Stimulated activated CD8-positive, alpha-beta memory T cell treated with anti-CD3 and anti-CD28 coated beads, Interleukin-4, amount 100 ng/mL, for 4 hours (primary cell): ENCODE data around the gene ARFGAP3.
"Not testable (repeated sequence)": the region's sequence is repeated elsewhere in the genome, so short reads cannot be mapped to it uniquely, and the experiment has no call there.

Experiments
- DNase-seq, 2 donors: peaks; one replicate each; pipeline ENCODE4 v3.0.0-alpha.2; 2020; ENCODE audit warnings: low read depth in 2 of 2, low spot score in 1 of 2

The ARFGAP3 gene

DNA sequence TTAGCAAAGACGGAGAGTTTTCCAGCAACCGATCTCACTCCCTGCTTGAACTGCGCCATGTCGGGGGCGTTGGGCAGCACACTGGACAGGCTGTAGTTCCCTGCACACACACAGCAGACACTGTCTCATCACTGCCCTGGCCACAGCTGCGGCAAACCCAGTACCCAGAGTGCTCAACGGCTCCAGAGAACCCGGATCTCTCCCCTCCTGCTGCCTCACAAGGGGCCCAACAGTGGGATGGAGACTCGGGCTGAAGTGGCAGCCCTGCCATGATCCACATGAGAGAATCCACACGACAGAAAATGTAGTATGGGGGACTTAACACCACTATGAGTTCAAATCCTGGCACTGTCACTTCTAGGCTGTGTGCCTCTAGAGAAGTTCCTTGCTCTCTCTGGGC is 58.0 kb downstream of the ARFGAP3 start:
- no peak for DNase-seq

GRCh38 chr22:42797011-42797410 is 60.1 kb downstream of the ARFGAP3 start:
- DNase-seq, result no peak

DNA sequence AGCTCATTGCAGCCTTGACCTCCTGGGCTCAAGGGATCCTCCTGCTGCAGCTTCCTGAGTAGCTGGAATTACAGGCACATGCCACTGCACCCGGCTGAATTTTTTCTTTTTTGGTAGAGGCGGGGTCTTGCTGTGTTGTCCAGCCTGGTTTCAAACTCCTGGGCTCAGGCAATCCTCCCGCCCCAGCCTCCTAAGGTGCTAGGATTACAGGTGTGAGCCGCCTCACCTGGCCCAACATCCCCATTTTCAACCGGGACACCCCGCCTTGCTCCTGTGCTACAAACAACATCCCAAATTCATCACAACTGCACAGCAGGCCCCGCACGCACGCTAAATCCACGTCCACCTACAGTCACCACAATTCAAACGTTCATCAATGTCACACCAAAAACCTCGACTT is 61.0 kb downstream of the ARFGAP3 start:
- no peak for DNase-seq

DNA sequence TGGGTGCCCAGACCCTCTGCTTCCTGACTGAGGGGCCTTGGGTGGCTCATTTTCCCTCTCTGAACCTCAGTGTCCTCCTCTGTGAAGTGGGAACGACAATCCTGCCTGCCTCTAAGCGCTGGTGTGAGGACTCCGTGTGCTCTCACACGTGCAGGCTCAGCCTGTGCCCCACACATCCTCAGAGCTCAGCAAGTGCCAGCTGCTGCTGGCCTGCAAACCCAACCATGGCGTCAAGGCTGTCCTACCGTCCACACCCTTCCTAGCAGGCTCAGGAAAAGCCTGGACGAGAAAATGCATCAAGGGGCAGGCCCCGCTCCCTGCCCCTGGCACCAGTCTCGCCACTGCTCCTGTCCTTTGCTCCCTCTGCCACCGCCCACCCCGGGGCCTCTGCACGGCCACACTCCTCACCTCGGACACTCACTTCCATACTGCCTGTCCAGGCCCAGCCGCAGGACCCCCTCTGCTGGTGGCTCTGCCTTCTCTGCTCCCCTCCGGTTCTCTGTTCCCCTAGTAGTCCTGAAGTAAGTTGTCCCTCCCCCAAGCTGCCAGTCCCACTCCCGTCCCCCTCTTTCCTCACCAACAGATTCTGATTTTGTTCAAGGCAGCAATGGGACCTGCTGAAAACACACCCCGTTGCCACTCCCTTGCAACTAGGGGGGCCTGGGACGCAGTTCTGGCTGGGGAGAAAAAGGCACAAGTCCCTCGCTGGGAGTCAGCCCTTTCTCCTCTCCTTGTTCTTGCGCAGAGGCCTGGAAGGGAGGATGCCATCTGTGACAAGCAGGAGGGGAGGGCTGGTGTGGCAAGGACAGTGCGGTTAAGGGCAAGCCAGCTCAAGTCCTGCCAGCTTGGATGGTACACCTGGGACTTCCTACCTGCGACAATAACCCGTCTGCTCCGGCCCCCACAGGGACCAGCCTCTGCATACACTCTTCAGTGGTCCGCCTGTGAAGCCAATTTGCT is 62.2 kb downstream of the ARFGAP3 start:
- no peak for DNase-seq

GRCh38 chr22:42793848-42794405 is 63.1 kb downstream of the ARFGAP3 start:
- DNase-seq, result no peak

GRCh38 chr22:42792909-42793847 is 63.9 kb downstream of the ARFGAP3 start:
- no peak for DNase-seq

DNA sequence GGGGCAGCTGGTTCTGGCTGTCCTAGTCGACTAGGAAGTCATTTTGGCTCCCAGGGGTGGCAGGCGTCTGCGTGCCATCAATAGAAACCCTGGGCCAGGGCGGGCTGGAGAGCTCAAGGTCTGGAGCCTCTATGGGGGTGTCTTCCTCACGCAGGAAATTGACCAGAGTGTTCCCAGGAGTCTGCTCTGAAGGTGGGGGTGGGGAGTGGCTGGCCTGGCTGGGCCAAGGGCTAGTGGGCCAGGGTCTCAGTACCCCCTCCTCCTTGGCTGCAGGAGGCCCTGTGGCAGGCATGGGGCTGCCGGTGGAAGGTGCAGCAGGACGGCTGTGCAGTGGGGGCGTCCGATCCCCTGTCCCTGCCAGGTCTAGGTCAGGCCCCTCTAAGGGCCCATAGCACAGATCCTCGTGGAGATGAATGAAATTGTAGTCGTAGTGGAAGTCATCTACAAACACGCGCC is 64.6 kb downstream of the ARFGAP3 start:
- DNase-seq, result no peak

- no peak for DNase-seq
Measured at GRCh38 chr22:42791721-42792452, 65.2 kb downstream of the ARFGAP3 start.

DNA sequence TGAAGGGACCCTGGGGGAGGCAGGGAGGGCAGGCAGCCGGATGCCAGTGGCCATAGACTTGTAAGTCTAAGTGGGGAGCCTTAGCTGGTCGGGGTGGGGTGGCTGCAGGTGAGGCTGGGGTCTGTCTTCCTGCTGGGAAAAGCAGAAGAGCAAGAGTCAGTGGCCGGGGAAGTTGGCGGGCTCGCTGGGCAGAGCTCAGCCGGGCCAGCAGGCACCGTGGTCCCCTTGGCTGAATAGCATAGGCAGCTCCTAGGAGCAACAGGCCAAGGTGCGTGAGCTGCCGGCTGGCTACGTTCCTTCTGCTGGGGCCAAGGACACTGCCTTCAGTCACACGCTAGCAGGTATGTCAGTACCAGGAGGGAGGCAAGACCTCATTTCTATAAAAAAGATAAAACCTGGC is 68.6 kb downstream of the ARFGAP3 start:
- no peak for DNase-seq

GRCh38 chr22:42788021-42788420 is 69.1 kb downstream of the ARFGAP3 start:
- no peak for DNase-seq

DNA sequence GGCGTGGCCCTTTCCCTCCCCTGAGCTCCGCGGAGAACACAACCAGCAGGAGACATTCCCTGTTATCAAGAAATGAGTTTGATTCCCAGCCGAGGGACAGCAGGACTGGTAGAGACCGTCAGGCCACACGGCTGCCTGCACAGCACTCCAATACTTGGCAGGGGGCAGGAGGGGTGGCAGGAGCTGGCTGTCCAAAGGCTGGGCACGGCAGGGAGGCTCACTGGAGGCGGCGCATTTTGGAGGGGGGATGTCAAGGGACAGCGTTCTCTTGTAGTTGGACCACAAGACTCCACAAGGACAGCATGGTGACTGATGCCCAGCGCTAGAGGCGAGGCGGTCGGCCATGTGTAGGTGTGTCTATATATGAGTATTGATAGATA is 69.7 kb downstream of the ARFGAP3 start:
- no peak for DNase-seq

- DNase-seq, result no peak
Measured at GRCh38 chr22:42786606-42787356, 70.3 kb downstream of the ARFGAP3 start.

DNA sequence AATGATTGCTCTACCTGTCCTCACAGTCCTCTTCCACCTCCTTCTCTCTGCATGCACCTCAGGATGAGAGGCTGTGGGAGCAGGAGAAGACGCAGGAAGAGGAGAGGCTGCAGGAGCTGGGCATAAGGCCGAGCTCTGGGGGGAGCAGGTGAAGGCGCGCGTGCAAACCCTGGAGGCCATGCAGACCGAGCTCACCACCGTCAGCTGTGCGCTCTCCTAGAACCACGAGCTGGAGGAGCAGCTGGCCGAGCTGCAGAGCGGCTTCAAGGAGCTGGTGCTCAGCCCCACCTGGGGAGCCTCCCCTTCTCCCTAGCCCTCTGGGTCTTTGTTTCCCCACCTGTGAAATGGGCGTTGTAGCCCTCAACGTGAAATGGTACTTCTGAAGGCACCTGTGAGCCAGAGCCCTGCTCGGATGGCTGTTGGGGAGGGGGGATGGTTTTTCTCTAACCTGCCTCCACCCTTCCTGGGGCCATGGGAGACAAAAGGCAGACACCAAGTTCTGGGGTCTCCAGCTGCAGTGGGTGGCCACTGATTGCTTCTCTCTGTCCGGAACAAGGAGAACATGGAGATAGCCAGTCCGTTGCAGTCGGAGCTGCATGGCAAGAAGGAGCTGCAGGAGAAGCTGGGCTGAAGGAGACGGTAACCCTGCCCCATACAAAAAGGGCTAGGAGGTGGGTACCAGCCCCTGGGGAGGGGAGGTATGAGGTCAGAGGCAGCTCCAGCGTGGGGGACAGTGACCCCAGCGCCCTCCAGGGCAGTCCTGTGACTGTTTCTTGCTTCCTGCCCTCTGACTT is 71.2 kb downstream of the ARFGAP3 start:
- DNase-seq, result no peak

DNA sequence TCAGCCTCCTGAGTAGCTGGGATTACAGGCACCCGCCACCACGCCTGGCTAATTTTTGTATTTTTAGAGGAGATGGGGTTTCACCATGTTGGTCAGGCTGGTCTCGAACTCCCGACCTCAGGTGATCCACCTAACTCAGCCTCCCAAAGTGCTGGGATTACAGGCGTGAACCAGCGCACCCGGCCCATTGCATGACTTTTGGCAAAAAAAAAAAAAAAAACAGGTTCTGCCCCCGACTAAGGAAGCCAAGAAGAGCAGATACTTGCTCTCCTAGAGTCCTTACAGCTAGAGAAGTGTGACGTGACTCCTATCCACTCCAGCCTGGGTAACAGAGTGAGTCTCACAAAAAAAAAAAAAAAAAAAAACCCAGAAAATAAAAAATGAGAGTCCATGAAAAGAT is 74.8 kb downstream of the ARFGAP3 start:
- not testable (repeated sequence) for DNase-seq

DNA sequence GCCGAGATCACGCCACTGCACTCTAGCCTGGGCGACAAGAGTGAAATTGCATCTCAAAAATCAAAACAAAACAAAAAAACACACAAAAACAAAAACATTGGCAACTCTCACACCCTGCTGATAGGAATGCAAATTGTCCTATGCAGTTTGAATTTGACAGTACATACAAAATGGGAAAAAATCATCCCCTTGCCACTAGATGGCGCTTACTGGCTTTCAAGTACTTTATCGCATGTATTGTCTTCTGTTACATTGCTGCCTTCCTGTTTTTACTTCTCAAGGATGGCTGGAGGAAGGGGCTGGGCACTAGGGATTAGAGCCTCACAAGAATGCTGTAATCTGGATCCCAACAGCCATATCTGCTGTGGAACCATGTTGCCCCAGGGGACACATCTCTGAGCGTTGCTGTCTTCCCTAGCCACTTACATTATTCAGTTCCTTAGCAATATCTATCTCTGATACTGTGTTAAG is 77.0 kb downstream of the ARFGAP3 start:
- DNase-seq, result peak in 1 of 2 donors; percentile 19

DNA sequence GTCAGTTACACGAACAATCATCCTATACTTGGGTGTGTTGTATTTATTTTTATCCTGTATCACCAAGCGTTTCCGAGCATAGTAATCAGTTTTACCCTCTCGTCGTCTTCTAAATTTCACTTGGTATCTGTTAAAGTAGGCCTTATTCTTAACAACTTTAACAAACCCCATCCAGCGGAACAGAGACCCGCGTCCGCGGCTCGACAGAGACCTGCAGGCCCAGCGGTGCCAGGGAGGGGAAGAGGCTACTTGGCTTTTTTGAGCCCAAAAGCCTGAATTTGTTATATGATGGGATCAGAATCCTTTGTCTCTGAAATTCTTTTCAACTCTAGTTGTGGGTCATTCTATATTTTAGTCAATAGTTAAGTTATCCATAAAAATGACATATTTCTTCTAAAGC is 79.9 kb downstream of the ARFGAP3 start:
- no peak for DNase-seq

GRCh38 chr22:42773167-42773566 is 83.9 kb downstream of the ARFGAP3 start:
- DNase-seq, result no peak

DNA sequence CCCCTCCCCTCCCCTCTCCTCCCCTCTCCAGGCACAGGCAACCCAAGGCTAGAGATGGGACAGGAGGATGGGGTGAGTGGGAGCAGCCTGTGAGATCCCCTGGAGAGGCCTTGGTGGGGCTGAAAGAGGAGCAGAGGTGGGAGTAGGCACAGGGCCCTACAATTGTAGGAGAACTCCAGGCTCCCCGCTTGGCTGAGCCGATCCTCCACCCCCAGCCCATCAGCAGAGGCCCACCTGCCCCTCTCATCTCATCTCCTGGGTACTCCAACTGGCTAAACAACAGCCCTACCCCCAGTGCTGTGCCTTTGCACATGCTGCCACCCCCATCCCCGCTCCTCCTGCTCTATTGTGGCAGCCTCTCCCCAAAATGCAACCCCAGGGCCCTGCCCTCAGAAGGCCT is 84.4 kb downstream of the ARFGAP3 start:
- no peak for DNase-seq
